GM13976 (cell line): ENCODE data around the gene NCBP1.

Experiments used
- DNase-seq: peaks from one replicate; pipeline ENCODE4 v3.0.0; 2012; ENCODE audit warnings: low spot score
- CTCF ChIP-seq: IDR thresholded peaks from 2 replicates; pipeline ENCODE4 v1.5.1; 2012; ENCODE audit warnings: borderline replicate concordance, mild to moderate bottlenecking; ENCODE audit not compliant: insufficient read depth; ENCODE audit errors: extremely low read depth, missing control alignments, control extremely low read depth
- in situ Hi-C: fragments of 300-500 bp; cut with MboI; formaldehyde crosslinking; loops from one replicate; pipeline ENCODE4 v1.12.0; 2022; ENCODE audit warnings: low sequenced_read_pairs, mixed read lengths, inconsistent platforms; ENCODE audit not compliant: unreplicated experiment

NCBP1 gene

GRCh38 chr9:97670586-97670985, 37.0 kb downstream of the NCBP1 start:
- no peak for DNase-seq
- TF ChIP-seq CTCF, result no peak
- in situ Hi-C loops, result no loop called here

- DNase-seq, result no peak
- in situ Hi-C loops, result no loop called here
- TF ChIP-seq CTCF, result no peak
These were observed 38.8 kb downstream of the NCBP1 start for GRCh38 chr9:97672403-97672802.

GRCh38 chr9:97673922-97674321, 40.3 kb downstream of the NCBP1 start:
- in situ Hi-C loops, result no loop called here
- no peak for TF ChIP-seq CTCF

GRCh38 chr9:97675655-97676054, 42.0 kb downstream of the NCBP1 start:
- in situ Hi-C loops, result no loop called here
- TF ChIP-seq CTCF, result no peak
- no peak for DNase-seq

More at GRCh38 chr9:97673922-97674321, 40.3 kb downstream of the NCBP1 start:
- no peak for DNase-seq

GRCh38 chr9:97682242-97682641, 48.6 kb downstream of the NCBP1 start:
- no peak for DNase-seq
- in situ Hi-C loops, result no loop called here
- no peak for TF ChIP-seq CTCF

GRCh38 chr9:97688654-97689053, 55.0 kb downstream of the NCBP1 start:
- TF ChIP-seq CTCF, result no peak
- DNase-seq, result no peak
- in situ Hi-C loops, result no loop called here

GRCh38 chr9:97689401-97690180, 56.0 kb downstream of the NCBP1 start:
- TF ChIP-seq CTCF, result no peak
- in situ Hi-C loops, result no loop called here

More at GRCh38 chr9:97689401-97690180, 56.0 kb downstream of the NCBP1 start:
- DNase-seq, result no peak
